Erythroblast (primary cell): Measurements from ENCODE around the gene TTC39C.

ENCODE experiments used
- GATA1 ChIP-seq: IDR thresholded peaks from 2 replicates; pipeline ENCODE4 v1.6.1; 2011; ENCODE audit warnings: low read depth, mild to moderate bottlenecking, control low read depth, low read length, moderate library complexity
- POLR2A ChIP-seq: IDR thresholded peaks from 2 replicates; pipeline ENCODE4 v1.6.1; 2011; ENCODE audit warnings: mild to moderate bottlenecking, low read length

DNA sequence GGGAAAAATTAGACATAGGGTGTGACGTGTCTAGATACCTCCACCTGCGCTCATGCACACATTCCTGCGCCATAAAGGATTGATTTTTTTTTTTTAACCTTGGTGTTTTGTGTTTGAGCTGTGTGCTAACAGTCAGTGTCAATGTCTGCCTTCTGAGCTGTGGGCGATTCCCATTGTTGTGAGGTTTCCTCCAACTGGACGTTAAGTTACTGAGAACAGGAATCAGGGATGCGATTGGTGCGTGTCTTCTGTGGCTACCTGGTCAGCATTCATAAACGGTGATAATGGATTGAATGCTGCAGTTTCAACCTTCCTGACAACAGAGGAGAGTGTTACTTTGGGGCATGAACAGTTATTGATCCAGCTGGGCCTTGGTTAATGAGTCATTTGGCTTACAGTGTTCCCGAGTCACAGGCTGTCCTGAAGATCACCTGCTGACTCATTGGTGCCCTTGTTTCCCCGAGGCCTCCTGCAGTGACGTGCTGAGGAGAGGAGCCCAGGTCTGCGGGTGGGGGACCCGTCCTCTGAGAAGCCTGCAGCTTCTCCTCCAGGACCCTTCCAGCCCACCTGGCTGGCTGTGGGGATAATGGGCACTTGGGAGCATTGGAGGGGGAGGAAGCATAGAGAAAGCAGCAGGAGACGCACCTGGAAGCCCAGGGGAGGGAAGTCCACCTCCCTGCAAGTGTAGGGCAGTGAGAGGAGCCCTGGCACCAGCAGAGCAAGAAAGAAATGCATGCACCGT, 98.5 kb downstream of the TTC39C start:
- no peak for TF ChIP-seq GATA1
- no peak for TF ChIP-seq POLR2A
